ENCODE measurements around the gene GPS1. TPM values are rescaled to one million over a fixed set of nuclear protein-coding genes. Genes with fewer than 3 reads are reported as not detected.
A peak's percentile ranks its signal among the peaks of the same experiment; 100 is the strongest.

GPS1 gene
- total and polyA plus RNA-seq, 9 of the 15 experiments (the other 6 are each of a cell fraction or from before 2014, with no cell fraction given), result 3.1 to 167 (median 69.9) TPM

GRCh38 chr17:82031303-82031884 is 20.3 kb upstream of the GPS1 start, which contains the start of gene RAC3 (continued):
- peak; percentile 74; the same call in 1 of the 2 replicates for TF ChIP-seq TFAP4 (CRISPR knock-in tag; IDR thresholded peaks at IDR 0.05; ENCODE audit: borderline replicate concordance)
- TF ChIP-seq, protein P1, sequence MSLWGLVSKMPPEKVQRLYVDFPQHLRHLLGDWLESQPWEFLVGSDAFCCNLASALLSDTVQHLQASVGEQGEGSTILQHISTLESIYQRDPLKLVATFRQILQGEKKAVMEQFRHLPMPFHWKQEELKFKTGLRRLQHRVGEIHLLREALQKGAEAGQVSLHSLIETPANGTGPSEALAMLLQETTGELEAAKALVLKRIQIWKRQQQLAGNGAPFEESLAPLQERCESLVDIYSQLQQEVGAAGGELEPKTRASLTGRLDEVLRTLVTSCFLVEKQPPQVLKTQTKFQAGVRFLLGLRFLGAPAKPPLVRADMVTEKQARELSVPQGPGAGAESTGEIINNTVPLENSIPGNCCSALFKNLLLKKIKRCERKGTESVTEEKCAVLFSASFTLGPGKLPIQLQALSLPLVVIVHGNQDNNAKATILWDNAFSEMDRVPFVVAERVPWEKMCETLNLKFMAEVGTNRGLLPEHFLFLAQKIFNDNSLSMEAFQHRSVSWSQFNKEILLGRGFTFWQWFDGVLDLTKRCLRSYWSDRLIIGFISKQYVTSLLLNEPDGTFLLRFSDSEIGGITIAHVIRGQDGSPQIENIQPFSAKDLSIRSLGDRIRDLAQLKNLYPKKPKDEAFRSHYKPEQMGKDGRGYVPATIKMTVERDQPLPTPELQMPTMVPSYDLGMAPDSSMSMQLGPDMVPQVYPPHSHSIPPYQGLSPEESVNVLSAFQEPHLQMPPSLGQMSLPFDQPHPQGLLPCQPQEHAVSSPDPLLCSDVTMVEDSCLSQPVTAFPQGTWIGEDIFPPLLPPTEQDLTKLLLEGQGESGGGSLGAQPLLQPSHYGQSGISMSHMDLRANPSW (CRISPR knock-in tag; IDR thresholded peaks at IDR 0.05), result 0 out of 2 replicates have a peak, but pooled peaks have one; percentile 2
- TF ChIP-seq ZBTB17 (CRISPR knock-in tag; IDR thresholded peaks at IDR 0.05), result peak; percentile 83
- TF ChIP-seq RBBP5 (IDR thresholded peaks at IDR 0.05; ENCODE audit: borderline replicate concordance, insufficient read depth, low read length, poor library complexity, severe bottlenecking), result no peak
- TF ChIP-seq ZBTB7A (IDR thresholded peaks at IDR 0.05; ENCODE audit: borderline replicate concordance, control insufficient read depth, low read depth, low read length), result peak; percentile 90
- peak; percentile 9; the same call in 1 of the 2 replicates for TF ChIP-seq PHF8 (IDR thresholded peaks at IDR 0.05; ENCODE audit: borderline replicate concordance, low read length)

Measured in K562 (cell line).